Iris pigment epithelial cell (primary cell): ENCODE data around the gene TK1.

Experiments
- DNase-seq: peaks from one replicate; pipeline ENCODE4 v3.0.0-alpha.2; 2011; ENCODE audit warnings: low read depth

TK1 gene

GRCh38 chr17:78219396-78220150 is 32.7 kb upstream of the TK1 start:
- DNase-seq = no peak

GRCh38 chr17:78214706-78215061 is 27.8 kb upstream of the TK1 start:
- no peak for DNase-seq

- peak; percentile 83 for DNase-seq
Observed at GRCh38 chr17:78214016-78214705, 27.3 kb upstream of the TK1 start, which contains the start of gene BIRC5. BIRC5 (plus strand) TSS chr17:78214253; CDS start chr17:78214317, 64 bp downstream.

GRCh38 chr17:78211032-78211431 is 24.2 kb upstream of the TK1 start:
- DNase-seq = no peak

- no peak for DNase-seq
Observed at GRCh38 chr17:78210111-78210510, 23.3 kb upstream of the TK1 start.

- no peak for DNase-seq
Observed at GRCh38 chr17:78208486-78208885, 21.6 kb upstream of the TK1 start.

GRCh38 chr17:78206298-78206697 is 19.4 kb upstream of the TK1 start:
- DNase-seq = no peak

- DNase-seq = no peak
Observed at GRCh38 chr17:78205124-78205775, 18.4 kb upstream of the TK1 start.

- DNase-seq = no peak
Observed at GRCh38 chr17:78204387-78205123, 17.7 kb upstream of the TK1 start.

GRCh38 chr17:78202666-78203065 is 15.8 kb upstream of the TK1 start:
- DNase-seq = no peak

GRCh38 chr17:78200451-78200850 is 13.6 kb upstream of the TK1 start:
- DNase-seq = no peak

GRCh38 chr17:78197147-78197832 is 10.4 kb upstream of the TK1 start:
- no peak for DNase-seq

GRCh38 chr17:78196716-78197115 is 9.9 kb upstream of the TK1 start:
- DNase-seq = no peak

- no peak for DNase-seq
Observed at GRCh38 chr17:78185981-78186691, 716 bp downstream of the TK1 start.

- DNase-seq = no peak
Observed at GRCh38 chr17:78184868-78185267, 2.0 kb downstream of the TK1 start.

GRCh38 chr17:78184351-78184750 is 2.5 kb downstream of the TK1 start:
- no peak for DNase-seq

- DNase-seq = no peak
Observed at GRCh38 chr17:78183916-78184315, 2.9 kb downstream of the TK1 start.

- no peak for DNase-seq
Observed at GRCh38 chr17:78182504-78182903, 4.3 kb downstream of the TK1 start.

- DNase-seq = no peak
Observed at GRCh38 chr17:78180508-78180907, 6.3 kb downstream of the TK1 start.

GRCh38 chr17:78180083-78180482 is 6.8 kb downstream of the TK1 start:
- peak; percentile 49 for DNase-seq

GRCh38 chr17:78179372-78179771 is 7.5 kb downstream of the TK1 start:
- peak; percentile 84 for DNase-seq
